ENCODE measurements around the gene CFH.

The CFH gene

DNA sequence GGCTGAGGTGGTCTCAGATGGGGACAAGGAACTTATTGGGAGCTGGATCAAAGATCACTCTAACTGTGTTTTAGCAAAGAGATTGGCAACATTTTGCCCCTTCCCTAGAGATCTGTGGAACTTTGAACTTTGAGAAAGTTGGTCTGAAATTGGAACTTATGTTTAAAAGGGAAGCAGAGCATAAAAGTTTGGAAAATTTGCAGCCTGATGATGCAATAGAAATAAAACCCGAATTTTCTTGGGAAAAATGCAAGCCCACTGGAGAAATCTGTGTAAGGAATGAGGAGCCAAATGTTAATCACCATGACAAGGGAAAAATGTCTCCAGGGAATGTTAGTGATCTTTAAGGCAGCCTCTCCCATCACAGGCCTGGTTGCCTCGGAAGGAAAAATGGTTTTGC lies 17.2 kb downstream of the CFH start:
- DNase-seq, result no peak
- no peaks in the 10 kb centered on the region for H3K36me3 ChIP-seq
- H3K4me1 ChIP-seq, result no peaks in the 10 kb centered on the region
- H3K27me3 ChIP-seq, result no peaks in the 10 kb centered on the region
- H3K4me3 ChIP-seq, result no peak overlapping the region
- H3K27ac ChIP-seq, result no peak overlapping the region
- H3K9me3 ChIP-seq, result peaks cover 0 to 7% (median 0%) of the 10 kb centered on the region in 3 donors
- TF ChIP-seq, protein P1, sequence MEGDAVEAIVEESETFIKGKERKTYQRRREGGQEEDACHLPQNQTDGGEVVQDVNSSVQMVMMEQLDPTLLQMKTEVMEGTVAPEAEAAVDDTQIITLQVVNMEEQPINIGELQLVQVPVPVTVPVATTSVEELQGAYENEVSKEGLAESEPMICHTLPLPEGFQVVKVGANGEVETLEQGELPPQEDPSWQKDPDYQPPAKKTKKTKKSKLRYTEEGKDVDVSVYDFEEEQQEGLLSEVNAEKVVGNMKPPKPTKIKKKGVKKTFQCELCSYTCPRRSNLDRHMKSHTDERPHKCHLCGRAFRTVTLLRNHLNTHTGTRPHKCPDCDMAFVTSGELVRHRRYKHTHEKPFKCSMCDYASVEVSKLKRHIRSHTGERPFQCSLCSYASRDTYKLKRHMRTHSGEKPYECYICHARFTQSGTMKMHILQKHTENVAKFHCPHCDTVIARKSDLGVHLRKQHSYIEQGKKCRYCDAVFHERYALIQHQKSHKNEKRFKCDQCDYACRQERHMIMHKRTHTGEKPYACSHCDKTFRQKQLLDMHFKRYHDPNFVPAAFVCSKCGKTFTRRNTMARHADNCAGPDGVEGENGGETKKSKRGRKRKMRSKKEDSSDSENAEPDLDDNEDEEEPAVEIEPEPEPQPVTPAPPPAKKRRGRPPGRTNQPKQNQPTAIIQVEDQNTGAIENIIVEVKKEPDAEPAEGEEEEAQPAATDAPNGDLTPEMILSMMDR (IDR thresholded peaks at IDR 0.05), result no peak
- intact Hi-C loops (cut with DNase I; ENCODE audit: low total_unique reads), result no loop called here

DNA sequence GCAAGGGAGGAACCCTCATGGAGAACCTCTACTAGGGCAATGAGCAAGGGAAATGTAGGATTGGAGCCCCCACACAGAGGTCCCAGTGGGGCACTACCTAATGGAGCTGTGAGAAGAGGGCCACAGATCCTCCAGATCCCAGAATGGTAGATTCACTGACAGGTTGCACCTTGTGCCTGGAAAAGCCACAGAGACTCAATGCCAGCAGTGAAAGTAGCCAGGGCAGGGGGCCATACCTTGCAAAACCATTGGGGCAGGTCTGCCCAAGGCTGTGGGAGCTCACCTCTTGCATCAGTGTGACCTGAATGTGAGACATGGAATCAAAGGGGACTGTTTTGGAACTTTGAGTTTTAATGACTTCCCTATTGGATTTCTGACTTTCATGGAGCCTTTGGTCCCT lies 17.9 kb downstream of the CFH start:
- TF ChIP-seq, protein P1 (IDR thresholded peaks at IDR 0.05), result no peak

DNA sequence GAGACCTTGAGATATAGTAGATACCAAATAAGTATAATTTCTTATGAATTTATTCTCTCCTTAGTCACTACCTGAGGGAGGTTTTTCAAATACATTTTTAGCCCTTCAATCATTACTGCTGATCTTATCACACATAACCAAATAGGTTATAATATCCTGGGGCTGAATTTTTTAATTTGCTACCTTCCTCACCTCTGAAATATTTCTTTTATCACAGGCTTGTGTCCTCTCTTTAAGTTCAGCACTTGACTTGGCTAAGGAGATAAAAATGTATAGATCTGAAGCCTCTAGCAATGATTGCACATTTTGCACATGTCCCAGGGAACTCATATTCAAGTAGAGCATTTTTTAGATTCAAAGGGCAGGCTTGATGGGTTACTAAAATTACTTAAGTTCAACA lies 23.1 kb downstream of the CFH start:
- H3K9me3 ChIP-seq, result no peaks in the 10 kb centered on the region
- no peaks in the 10 kb centered on the region for H3K4me1 ChIP-seq
- TF ChIP-seq, protein P1 (IDR thresholded peaks at IDR 0.05), result no peak
- intact Hi-C loops (cut with DNase I; ENCODE audit: low total_unique reads), result no loop called here
- no peaks in the 10 kb centered on the region for H3K27me3 ChIP-seq
- peaks cover 0 to 3% (median 0%) of the 10 kb centered on the region in 3 donors for H3K36me3 ChIP-seq
- H3K4me3 ChIP-seq, result no peak overlapping the region
- no peak for DNase-seq
- no peak overlapping the region for H3K27ac ChIP-seq

More for the DNA sequence above, 17.9 kb downstream of the CFH start:
- Histone ChIP-seq H3K9me3 (peaks cover 0 to 7% (median 0%) of the 10 kb centered on the region in 3 donors), H3K4me1 (no peaks in the 10 kb centered on the region), H3K27me3 (no peaks in the 10 kb centered on the region), H3K27ac (no peak overlapping the region), H3K4me3 (no peak overlapping the region), H3K36me3 (no peaks in the 10 kb centered on the region)
- intact Hi-C loops (cut with DNase I; ENCODE audit: low total_unique reads), result no loop called here
- no peak for DNase-seq

DNA sequence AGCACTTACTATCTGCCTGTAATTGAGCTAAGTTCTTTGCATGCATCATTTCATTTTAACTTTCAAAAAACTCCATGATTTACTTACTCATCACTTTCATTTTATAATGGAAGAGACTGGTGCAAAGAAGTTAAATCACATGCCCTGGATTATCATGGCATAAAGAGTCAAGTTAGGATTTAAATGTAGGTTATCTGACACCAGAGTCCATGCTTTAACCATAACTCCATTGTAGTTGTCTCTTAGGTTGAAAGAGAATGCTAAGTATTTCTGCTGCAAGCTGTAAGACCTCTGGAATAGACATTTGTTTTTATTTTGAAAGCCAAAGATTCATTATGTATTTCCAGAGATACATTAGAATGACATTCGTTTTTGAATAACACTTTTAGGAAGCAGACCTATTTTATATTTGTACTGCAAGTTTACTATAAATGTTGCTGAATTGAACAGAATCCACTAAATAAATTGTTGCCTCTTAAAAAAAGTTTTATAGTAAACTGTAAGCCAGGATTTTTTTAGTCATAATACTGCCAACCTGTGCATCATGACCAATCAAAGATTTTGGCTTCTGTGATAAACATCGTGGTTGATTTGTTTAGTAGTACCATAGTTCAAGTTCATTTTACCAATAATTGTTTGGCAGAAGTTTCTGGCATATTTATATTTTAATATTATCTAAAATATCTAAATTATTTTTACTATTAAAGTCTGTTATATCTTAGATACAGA lies 26.1 kb downstream of the CFH start:
- peaks cover 0 to 11% (median 0%) of the 10 kb centered on the region in 3 donors for H3K36me3 ChIP-seq
- no peak overlapping the region for H3K4me3 ChIP-seq
- intact Hi-C loops (cut with DNase I; ENCODE audit: low total_unique reads), result no loop called here
- no peaks in the 10 kb centered on the region for H3K9me3 ChIP-seq
- H3K4me1 ChIP-seq, result no peaks in the 10 kb centered on the region
- no peak overlapping the region for H3K27ac ChIP-seq
- H3K27me3 ChIP-seq, result no peaks in the 10 kb centered on the region
- TF ChIP-seq, protein P1 (IDR thresholded peaks at IDR 0.05), result no peak
- no peak for DNase-seq

DNA sequence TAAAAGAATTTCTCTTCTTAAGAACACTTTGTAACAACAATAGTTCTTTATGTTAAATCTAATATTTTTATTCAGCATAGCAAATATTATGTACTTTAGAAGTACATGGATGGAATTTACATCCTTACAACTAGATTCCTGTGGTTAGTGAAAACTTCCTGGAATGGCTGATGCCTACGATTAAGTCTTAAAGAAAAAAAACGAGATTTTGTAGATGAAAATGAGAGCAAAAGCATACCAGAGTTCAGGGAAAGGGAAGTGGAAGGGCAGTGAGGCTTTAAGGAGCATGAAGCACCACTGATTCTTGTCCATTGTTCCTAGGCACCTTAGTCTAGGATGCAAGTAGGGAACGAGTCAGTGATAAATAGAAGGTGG lies 26.7 kb downstream of the CFH start:
- no peak for DNase-seq
- Histone ChIP-seq H3K36me3 (peaks cover 0 to 11% (median 0%) of the 10 kb centered on the region in 3 donors), H3K4me1 (no peaks in the 10 kb centered on the region), H3K27ac (no peak overlapping the region), H3K4me3 (no peak overlapping the region), H3K27me3 (no peaks in the 10 kb centered on the region), H3K9me3 (no peaks in the 10 kb centered on the region)
- TF ChIP-seq, protein P1 (IDR thresholded peaks at IDR 0.05), result no peak
- intact Hi-C loops (cut with DNase I; ENCODE audit: low total_unique reads), result no loop called here
